Measurements from ENCODE around the gene JADE3.

DNA sequence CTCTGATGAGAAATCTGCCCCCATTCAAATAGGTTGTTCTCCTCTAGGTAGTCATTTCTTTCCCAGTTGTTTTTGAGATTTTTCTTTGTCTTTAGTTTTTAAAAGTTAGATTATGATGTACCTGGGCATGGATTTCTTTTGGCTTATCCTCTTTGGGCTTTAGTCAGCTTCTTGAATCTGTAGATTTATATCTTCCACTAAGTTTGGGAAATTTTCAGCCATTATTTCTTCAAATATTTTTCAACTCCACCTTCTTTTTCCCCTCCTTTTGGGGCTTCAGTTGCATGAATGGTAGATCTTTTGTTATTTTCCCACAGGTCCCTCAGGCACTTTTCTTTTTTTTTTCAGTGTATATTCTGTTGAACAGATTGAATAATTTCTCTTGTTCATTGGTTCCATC lies 77.3 kb downstream of the JADE3 start:
- TF ChIP-seq, protein P1, sequence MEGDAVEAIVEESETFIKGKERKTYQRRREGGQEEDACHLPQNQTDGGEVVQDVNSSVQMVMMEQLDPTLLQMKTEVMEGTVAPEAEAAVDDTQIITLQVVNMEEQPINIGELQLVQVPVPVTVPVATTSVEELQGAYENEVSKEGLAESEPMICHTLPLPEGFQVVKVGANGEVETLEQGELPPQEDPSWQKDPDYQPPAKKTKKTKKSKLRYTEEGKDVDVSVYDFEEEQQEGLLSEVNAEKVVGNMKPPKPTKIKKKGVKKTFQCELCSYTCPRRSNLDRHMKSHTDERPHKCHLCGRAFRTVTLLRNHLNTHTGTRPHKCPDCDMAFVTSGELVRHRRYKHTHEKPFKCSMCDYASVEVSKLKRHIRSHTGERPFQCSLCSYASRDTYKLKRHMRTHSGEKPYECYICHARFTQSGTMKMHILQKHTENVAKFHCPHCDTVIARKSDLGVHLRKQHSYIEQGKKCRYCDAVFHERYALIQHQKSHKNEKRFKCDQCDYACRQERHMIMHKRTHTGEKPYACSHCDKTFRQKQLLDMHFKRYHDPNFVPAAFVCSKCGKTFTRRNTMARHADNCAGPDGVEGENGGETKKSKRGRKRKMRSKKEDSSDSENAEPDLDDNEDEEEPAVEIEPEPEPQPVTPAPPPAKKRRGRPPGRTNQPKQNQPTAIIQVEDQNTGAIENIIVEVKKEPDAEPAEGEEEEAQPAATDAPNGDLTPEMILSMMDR (optimal IDR thresholded peaks at IDR 0.05 in 1 of 3, IDR thresholded peaks at IDR 0.05 in 1 of 3, conservative IDR thresholded peaks at IDR 0.05 in 1 of 3; ENCODE audit: extremely low read depth in 1 of 3, insufficient read depth in 2 of 3, low read length in 3 of 3): no peak
- no peak for TF ChIP-seq EZH2 (IDR thresholded peaks at IDR 0.05; ENCODE audit: low read length)

All from keratinocyte (primary cell).